Naive B cell (primary cell): ENCODE measurements around the gene MNS1. TPM values are rescaled to one million over a fixed set of nuclear protein-coding genes. Genes with fewer than 3 reads are reported as not detected.
"Not testable (repeated sequence)": the region's sequence is repeated elsewhere in the genome, so short reads cannot be mapped to it uniquely, and the experiment has no call there.

Experiments
- ATAC-seq, 2 donors: fragments of 150-1000 bp; cut with Tn5 transposase; 2 replicates each; pipeline ENCODE4 v1.10.0; 2021; ENCODE audit warnings: low read depth in 2 of 2, mild to moderate bottlenecking in 2 of 2, moderate library complexity in 2 of 2
- DNase-seq: peaks from one replicate; pipeline ENCODE4 v3.0.0; 2022
- H3K27ac Mint-ChIP-seq, 6 donors: one replicate each; pipeline ENCODE4 v1.8.0; 2020 to 2022; ENCODE audit warnings: mild to moderate bottlenecking in 6 of 6, mixed read lengths in 6 of 6, moderate library complexity in 5 of 6, inconsistent platforms in 2 of 6
- H3K27me3 Mint-ChIP-seq, 3 donors: one replicate each; pipeline ENCODE4 v1.8.0; 2021 to 2022; ENCODE audit warnings: mixed read lengths in 3 of 3, mild to moderate bottlenecking in 1 of 3
- H3K36me3 Mint-ChIP-seq, 2 donors: one replicate each; pipeline ENCODE4 v1.8.0; 2020 to 2022; ENCODE audit warnings: mixed read lengths in 2 of 2, inconsistent platforms in 1 of 2, mild to moderate bottlenecking in 1 of 2
- H3K4me1 Mint-ChIP-seq, 3 donors: one replicate each; pipeline ENCODE4 v1.8.0; 2020 to 2022; ENCODE audit warnings: mixed read lengths in 3 of 3, inconsistent platforms in 1 of 3, mild to moderate bottlenecking in 1 of 3, moderate library complexity in 1 of 3
- H3K4me3 Mint-ChIP-seq, 8 donors: one replicate each; pipeline ENCODE4 v1.8.0; 2020 to 2022; ENCODE audit warnings: mild to moderate bottlenecking in 8 of 8, mixed read lengths in 8 of 8, moderate library complexity in 8 of 8, inconsistent platforms in 2 of 8
- H3K9me3 Mint-ChIP-seq, 7 donors: one replicate each; pipeline ENCODE4 v1.8.0; 2020 to 2022; ENCODE audit warnings: mixed read lengths in 7 of 7, mild to moderate bottlenecking in 5 of 7, inconsistent platforms in 2 of 7, moderate library complexity in 1 of 7
- polyA plus RNA-seq, 6 donors: library from polyadenylated mRNA; unstranded; fragments of 300-500 nt; fragmentation: Illumina TruSeq; gene quantifications; one replicate each; pipeline ENCODE4 v1.2.3, GENCODE V29; 2021; ENCODE audit warnings: low read depth in 6 of 6

Gene MNS1
- polyA plus RNA-seq, 6 donors from 2014 or later: 0.15 to 1.9 (median 0.80) TPM; not detected in 2

DNA sequence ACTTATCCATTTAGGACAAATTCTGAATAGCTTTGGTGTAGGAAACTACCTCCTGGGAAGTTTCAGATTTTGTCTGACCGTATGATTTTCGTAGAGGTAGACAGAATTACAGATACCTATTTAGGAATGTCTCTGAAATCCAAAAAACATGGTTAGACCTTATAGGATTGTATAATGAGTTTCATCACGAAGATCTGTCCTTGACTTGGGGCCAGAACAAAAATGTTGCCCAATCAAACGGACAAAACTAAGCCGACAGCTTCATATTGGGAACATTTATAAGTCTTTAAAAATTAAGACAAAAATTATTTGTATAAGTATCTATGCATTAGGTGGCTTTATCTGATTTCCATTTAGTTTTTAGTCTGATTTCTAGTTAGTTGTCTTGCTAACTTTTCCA lies 32.6 kb downstream of the MNS1 start:
- Mint-ChIP-seq H3K9me3 (no peaks in the 10 kb centered on the region), H3K27ac (no peak overlapping the region), H3K36me3 (no peaks in the 10 kb centered on the region), H3K4me1 (no peaks in the 10 kb centered on the region), H3K27me3 (no peaks in the 10 kb centered on the region), H3K4me3 (no peak overlapping the region)
- ATAC-seq (no peak), DNase-seq (no peak)

GRCh38 chr15:56428821-56429458 lies 36.0 kb downstream of the MNS1 start:
- Mint-ChIP-seq H3K4me3 (no peak overlapping the region), H3K9me3 (peaks cover 3 to 24% (median 9%) of the 10 kb centered on the region in 7 donors), H3K27me3 (no peaks in the 10 kb centered on the region), H3K4me1 (no peaks in the 10 kb centered on the region), H3K27ac (no peak overlapping the region), H3K36me3 (peaks cover 5 to 16% of the 10 kb centered on the region in 2 donors)
- ATAC-seq: no peak
- peak; percentile 2 for DNase-seq

DNA sequence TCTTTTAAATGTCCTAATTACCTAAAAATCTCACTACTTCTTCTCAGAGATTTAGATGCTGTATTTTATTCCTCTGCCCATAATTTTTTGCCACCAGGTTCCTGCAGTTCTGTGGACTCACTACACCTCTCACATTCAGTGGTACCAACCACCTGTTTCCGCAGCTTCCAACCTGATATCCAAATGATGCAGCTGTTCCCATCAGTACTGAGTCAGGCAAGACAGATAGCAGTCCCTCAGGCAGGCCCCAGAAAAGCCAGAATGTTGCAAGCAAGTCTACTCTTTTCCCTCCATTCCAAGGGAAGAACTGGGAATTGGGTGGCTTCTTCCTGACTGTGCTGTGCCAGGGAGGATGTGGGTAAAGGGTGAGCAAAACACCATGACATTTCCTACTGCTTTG lies 39.0 kb downstream of the MNS1 start:
- Mint-ChIP-seq H3K9me3 (peaks cover 3 to 24% (median 9%) of the 10 kb centered on the region in 7 donors), H3K27ac (no peak overlapping the region)

DNA sequence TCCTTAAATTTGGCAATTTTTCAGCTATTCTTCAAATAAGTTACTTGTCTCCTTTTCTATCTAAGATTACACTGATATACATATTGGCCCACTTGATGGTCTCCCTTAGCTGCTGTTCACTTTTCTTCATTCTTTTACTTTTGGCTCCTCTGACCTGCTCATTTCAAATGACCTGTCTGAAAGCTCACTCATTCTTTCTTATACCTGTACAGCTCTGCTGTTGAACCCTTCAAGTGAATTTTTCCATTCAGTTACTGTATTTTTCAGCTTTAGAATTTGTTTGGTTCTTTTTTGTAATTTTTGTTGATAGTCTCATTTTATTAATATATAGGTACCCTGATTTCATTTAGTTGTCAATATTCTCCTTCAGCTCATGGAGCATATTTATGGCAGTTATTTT lies 39.7 kb downstream of the MNS1 start:
- ATAC-seq: no peak
- H3K4me1 Mint-ChIP-seq: no peaks in the 10 kb centered on the region
- H3K36me3 Mint-ChIP-seq: peaks cover 5 to 16% of the 10 kb centered on the region in 2 donors
- no peak overlapping the region for H3K4me3 Mint-ChIP-seq
- peaks cover 3 to 24% (median 9%) of the 10 kb centered on the region in 7 donors for H3K9me3 Mint-ChIP-seq
- H3K27ac Mint-ChIP-seq: no peak overlapping the region
- no peaks in the 10 kb centered on the region for H3K27me3 Mint-ChIP-seq
- DNase-seq: no peak

More for the DNA sequence above, 39.0 kb downstream of the MNS1 start:
- no peak overlapping the region for H3K4me3 Mint-ChIP-seq
- ATAC-seq: no peak
- DNase-seq: no peak
- no peaks in the 10 kb centered on the region for H3K27me3 Mint-ChIP-seq
- no peaks in the 10 kb centered on the region for H3K4me1 Mint-ChIP-seq
- H3K36me3 Mint-ChIP-seq: peaks cover 5 to 16% of the 10 kb centered on the region in 2 donors

GRCh38 chr15:56413114-56413733 lies 51.7 kb downstream of the MNS1 start:
- not testable (repeated sequence) for H3K27me3 Mint-ChIP-seq, DNase-seq, H3K27ac Mint-ChIP-seq, H3K36me3 Mint-ChIP-seq, H3K9me3 Mint-ChIP-seq, H3K4me1 Mint-ChIP-seq, ATAC-seq, H3K4me3 Mint-ChIP-seq

DNA sequence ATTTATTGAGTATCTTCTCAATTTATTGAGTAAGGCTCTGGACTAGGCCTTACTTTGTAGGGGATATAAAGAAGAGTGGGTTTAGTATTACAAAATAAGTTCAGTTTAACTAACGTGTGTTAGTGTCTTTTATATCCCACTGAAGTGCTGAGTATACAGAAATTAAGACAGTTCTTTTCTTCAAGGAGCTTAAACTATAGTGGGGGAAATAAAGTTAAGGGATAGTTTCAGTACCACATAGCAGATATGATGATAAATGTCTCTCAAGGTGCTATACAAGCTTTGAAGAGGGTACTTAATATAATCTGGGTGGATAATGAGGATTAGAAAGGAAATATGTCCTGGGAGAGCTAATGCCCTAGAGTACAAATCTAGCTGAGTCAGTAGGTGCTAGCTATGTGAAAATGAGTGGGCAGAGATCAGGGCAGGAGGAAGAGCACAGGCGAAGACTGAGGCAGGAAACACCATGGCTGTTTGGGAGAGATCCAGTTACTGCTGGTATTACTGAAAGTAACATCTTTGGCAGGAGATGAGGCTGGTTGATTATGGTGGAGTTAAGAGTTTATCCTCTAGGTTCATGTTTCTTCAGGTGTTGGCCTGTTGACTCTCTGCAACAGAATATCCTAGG lies 53.7 kb downstream of the MNS1 start:
- no peak overlapping the region for H3K4me3 Mint-ChIP-seq
- peaks cover 0 to 7% (median 0%) of the 10 kb centered on the region in 7 donors for H3K9me3 Mint-ChIP-seq
- no peaks in the 10 kb centered on the region for H3K27me3 Mint-ChIP-seq
- H3K4me1 Mint-ChIP-seq: no peaks in the 10 kb centered on the region
- ATAC-seq (no peak), DNase-seq (no peak)
- H3K36me3 Mint-ChIP-seq: no peaks in the 10 kb centered on the region
- no peak overlapping the region for H3K27ac Mint-ChIP-seq

DNA sequence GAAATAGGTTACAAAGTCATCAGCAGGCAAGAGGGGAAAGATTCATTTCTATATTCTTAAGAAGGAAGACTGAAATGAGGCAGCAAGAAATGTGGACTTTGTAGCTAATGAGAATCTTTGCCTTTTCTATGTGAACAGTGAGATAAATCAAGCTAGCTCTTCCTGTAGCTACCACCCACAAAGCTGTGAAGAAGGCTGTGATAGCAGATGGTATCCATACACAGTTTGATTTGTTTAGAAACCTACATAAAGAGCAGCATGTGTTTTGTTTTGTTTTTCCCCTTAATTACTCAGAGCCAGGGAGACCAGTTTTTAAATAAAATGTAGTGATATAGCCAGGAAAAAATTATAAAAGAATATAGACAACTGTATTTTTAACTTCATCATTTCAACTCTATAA lies 54.2 kb downstream of the MNS1 start:
- Mint-ChIP-seq H3K27me3 (no peaks in the 10 kb centered on the region), H3K9me3 (peaks cover 0 to 7% (median 0%) of the 10 kb centered on the region in 7 donors), H3K36me3 (no peaks in the 10 kb centered on the region), H3K4me1 (no peaks in the 10 kb centered on the region), H3K27ac (peak overlapping the region in 1 of 6 donors; percentile 67), H3K4me3 (no peak overlapping the region)
- DNase-seq (no peak), ATAC-seq (no peak)

DNA sequence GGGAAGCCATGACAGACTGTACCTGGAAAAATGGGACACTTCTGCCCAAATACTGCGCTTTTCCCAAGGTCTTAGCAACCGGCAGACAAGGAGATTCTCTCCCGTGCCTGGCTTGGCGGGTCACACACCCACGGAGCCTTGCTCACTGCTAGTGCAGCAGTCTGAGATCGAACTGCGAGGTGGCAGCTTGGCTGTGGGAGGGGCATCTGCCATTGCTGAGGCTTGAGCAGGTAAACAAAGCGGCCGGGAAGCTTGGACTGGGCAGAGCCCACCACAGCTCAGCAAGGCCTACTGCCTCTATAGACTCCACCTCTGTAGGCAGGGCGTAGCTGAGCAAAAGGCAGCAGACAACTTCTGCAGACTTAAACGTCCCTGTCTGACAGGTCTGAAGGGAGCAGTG lies 65.7 kb downstream of the MNS1 start:
- H3K9me3 Mint-ChIP-seq: peaks cover 0 to 15% (median 5%) of the 10 kb centered on the region in 7 donors
- H3K36me3 Mint-ChIP-seq: peaks cover 4 to 11% of the 10 kb centered on the region in 2 donors
- not testable (repeated sequence) for H3K4me1 Mint-ChIP-seq, H3K4me3 Mint-ChIP-seq, H3K27ac Mint-ChIP-seq, ATAC-seq, DNase-seq, H3K27me3 Mint-ChIP-seq

DNA sequence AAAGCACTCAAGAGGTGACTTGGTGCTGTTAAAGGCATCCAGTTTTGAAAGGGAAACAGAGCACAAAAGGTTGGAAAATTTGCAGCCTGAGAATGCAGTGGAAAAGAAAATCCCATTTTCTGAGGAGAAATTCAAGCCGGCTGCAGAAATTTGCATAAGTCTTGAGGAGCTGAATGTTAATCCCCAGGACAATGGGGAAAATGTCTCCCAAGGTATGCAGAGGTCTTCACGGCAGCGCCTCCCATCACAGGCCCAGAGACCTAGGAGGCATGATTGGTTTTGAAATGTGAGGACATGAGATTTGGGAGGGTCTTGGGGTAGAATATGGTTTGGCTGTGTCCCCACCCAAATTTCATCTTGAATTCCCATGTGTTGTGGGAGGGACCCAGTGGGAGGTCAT lies 67.6 kb downstream of the MNS1 start:
- not testable (repeated sequence) for ATAC-seq, H3K27ac Mint-ChIP-seq

DNA sequence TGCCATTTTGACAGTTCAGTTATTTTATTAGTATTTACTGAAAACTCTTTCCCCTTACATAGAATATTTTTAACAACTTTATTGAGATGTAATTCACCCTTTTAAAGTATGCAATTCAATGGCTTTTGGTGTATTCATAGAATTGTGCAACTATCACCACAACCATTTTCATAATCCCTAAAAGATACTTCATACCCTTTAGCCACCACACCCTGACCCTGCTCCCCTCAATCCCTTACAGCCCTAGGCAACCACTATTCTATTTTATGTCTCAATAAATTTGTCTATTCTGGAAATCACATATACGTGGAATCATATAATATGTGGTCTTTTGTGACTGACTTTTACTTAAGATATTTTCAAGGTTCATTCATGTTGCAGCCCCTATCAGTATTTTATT lies 70.0 kb downstream of the MNS1 start:
- no peaks in the 10 kb centered on the region for H3K27me3 Mint-ChIP-seq
- no peaks in the 10 kb centered on the region for H3K4me1 Mint-ChIP-seq
- no peak overlapping the region for H3K4me3 Mint-ChIP-seq
- H3K9me3 Mint-ChIP-seq: peaks cover 0 to 8% (median 5%) of the 10 kb centered on the region in 7 donors
- DNase-seq (no peak), ATAC-seq (no peak)
- peaks cover 4 to 11% of the 10 kb centered on the region in 2 donors for H3K36me3 Mint-ChIP-seq
- no peak overlapping the region for H3K27ac Mint-ChIP-seq

More for the DNA sequence above, 67.6 kb downstream of the MNS1 start:
- not testable (repeated sequence) for H3K4me1 Mint-ChIP-seq, H3K27me3 Mint-ChIP-seq, DNase-seq, H3K4me3 Mint-ChIP-seq, H3K9me3 Mint-ChIP-seq
- H3K36me3 Mint-ChIP-seq: peaks cover 4 to 11% of the 10 kb centered on the region in 2 donors

DNA sequence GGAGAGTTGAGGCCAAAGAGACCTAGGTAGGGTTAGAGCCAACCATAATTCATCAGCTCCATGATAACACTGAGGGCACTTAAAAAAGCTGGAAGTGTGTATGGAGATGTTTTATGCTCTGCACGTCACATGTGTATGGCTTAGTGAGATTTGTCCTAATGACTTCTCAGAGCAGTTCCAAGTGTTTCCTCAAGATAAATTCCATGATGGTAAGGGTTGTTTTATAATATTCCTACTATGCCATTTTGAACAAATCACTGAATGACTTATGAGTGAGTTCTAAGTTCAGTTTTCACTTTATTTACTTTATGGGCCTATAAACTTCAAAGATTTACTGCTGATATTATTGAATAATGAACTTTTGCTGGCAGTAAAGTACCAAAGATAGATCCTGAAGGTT lies 71.7 kb downstream of the MNS1 start:
- H3K4me3 Mint-ChIP-seq: no peak overlapping the region
- ATAC-seq: no peak
- peaks cover 0 to 7% (median 5%) of the 10 kb centered on the region in 7 donors for H3K9me3 Mint-ChIP-seq
- H3K27me3 Mint-ChIP-seq: no peaks in the 10 kb centered on the region
- peaks cover 4 to 11% of the 10 kb centered on the region in 2 donors for H3K36me3 Mint-ChIP-seq
- DNase-seq: no peak
- H3K4me1 Mint-ChIP-seq: no peaks in the 10 kb centered on the region
- no peak overlapping the region for H3K27ac Mint-ChIP-seq

GRCh38 chr15:56390739-56391267 lies 74.1 kb downstream of the MNS1 start:
- ATAC-seq: no peak
- DNase-seq: no peak
- no peaks in the 10 kb centered on the region for H3K27me3 Mint-ChIP-seq
- no peaks in the 10 kb centered on the region for H3K4me1 Mint-ChIP-seq
- H3K36me3 Mint-ChIP-seq: peaks cover 0 to 4% of the 10 kb centered on the region in 2 donors
- H3K27ac Mint-ChIP-seq: peak overlapping the region in 1 of 6 donors; percentile 4
- peaks cover 0 to 3% (median 0%) of the 10 kb centered on the region in 7 donors for H3K9me3 Mint-ChIP-seq
- H3K4me3 Mint-ChIP-seq: no peak overlapping the region

DNA sequence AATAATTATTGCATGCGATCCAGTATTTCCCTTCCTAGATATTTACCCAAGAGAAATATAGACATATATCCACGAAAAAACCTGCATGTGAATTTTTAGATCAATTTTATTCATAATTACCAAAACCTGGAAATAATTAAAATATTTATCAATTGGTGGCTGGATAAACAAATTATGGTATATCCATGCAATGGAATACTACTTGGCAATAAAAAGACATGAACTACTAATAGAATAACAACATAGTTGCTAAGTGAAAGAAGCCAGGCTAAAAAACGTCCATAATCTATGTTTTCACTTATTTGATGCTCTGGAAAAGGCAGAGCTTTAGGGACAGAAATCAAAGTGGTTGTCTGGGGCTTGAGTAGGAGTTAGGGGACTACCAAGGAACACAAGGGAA lies 79.0 kb downstream of the MNS1 start:
- Mint-ChIP-seq H3K36me3 (peaks cover 4% of the 10 kb centered on the region in 2 donors), H3K4me3 (no peak overlapping the region), H3K27me3 (peaks cover 0 to under 1% (median 0%) of the 10 kb centered on the region in 3 donors), H3K27ac (no peak overlapping the region), H3K4me1 (no peaks in the 10 kb centered on the region), H3K9me3 (peaks cover 1 to 10% (median 3%) of the 10 kb centered on the region in 7 donors)
- no peak for ATAC-seq
- DNase-seq: no peak

DNA sequence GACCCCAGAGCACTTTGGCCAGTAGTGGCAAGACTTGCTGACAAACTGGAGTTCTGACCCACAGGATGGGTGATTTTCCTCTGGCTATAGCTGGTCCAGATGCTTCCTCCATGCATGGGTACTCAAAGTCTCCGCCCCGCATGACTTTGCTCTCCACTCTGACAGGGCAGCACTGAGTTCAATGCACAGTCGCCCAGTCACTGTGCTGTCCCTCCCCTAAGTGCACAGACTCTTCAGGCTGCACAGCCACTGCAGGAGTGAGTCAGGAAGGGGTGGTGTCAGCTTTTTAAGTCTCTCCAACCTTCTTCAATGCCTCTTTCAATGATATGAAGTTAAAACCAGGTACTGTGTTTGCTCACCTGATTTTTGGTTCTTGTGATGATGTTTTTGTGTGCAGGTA lies 81.9 kb downstream of the MNS1 start:
- Mint-ChIP-seq H3K4me1 (no peaks in the 10 kb centered on the region), H3K9me3 (peaks cover 14 to 37% (median 22%) of the 10 kb centered on the region in 7 donors), H3K27ac (no peak overlapping the region), H3K27me3 (peaks cover 0 to 7% (median 0%) of the 10 kb centered on the region in 3 donors), H3K4me3 (no peak overlapping the region), H3K36me3 (peaks cover 13 to 30% of the 10 kb centered on the region in 2 donors)
- ATAC-seq (no peak), DNase-seq (no peak)
